Measurements from ENCODE around the gene TBL3. TPM values are rescaled to one million over a fixed set of nuclear protein-coding genes. Genes with fewer than 3 reads are reported as not detected.

TBL3 gene
- 10 to 100 TPM; 24.4 to 27.4 TPM for total RNA-seq

GRCh38 chr16:1971796-1972489 is at the start of gene TBL3:
TBL3 (plus strand) TSS chr16:1972053; CDS start chr16:1972165, 112 bp downstream.

DNA sequence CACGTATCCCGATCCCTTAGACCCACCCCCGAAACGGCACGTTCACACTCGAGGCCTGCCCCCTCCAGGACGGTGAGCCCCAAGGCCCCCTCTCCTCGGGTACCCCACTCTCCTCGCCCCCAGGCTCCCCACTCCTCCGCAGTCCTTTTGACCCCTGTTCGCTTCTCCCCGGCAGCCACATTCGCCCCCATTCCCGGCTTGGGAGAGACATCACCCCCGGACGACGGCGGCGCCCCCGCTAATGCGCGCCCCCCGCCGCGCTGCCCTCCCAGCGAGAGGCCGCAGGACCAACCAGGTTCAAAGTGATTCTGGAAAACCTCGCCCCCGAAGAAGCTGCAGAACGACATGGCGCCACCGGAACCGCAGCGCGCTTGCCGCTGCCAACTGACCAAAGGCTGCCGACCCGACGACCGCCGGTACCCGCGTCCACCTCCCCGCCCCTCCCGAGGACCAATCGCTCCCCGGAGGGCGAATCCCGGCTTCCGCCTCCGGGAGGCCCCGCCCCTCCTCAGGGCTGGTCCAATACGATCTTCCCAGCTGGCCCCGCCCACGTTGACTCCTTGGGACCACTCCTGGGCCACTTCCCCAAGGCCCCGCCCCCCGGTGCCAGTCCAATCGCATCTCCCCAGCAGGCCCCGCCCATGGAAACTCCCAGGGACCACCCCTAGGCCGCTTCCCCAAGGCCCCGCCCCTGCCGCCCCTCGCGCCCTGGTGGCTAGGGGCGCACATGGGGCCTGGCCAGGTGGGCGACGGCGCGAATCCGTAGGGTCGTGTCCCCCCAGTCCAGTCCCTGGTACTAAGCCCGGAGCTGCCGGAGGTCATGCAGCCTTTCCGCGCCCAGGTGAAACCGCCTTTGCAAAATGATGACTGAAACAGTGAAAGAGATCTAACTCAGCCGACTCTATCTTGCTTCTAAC is 28.8 kb upstream of the TBL3 start, which contains the start of gene MSRB1:
MSRB1 (minus strand) TSS at position 390 of the 917 bp plus-strand sequence; CDS start at position 347, 43 bp downstream.

DNA sequence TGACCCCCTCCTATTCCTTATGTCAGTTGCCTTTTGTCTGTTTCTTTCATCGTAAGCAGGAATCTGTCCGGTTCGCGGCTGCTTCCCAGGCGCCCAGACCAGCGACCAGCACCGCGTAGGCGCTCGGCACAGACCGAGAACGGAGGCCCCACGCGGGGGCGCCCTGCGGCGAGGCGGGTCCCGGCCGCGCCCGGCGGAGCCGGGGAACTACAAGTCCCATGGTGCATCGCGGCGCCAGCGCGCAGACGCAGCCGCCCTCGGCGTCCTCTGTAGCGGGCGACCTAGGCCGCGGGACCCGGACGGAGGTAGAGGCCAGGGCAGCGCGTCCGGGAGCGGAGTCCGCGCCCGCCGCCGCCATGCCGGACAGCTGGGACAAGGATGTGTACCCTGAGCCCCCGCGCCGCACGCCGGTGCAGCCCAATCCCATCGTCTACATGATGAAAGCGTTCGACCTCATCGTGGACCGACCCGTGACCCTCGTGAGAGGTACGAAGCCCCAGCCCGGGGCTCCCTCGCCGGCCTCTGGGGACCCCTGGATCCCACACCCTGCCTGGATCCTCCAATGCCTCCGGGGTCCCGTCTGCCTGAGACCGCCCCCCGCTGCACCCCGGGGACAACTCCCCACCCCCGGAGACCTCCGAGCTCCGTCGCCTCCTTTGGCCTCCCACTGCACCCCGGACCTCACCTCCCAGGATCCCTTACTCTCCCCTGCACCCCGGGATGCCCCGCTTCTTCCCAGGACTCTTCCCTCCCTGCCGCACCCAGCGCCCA is 12.4 kb upstream of the TBL3 start, which contains the start of gene NDUFB10:
NDUFB10 (plus strand) TSS at position 270 of the 771 bp plus-strand sequence; CDS start at position 357, 87 bp downstream.

GRCh38 chr16:1964506-1965395 is 7.1 kb upstream of the TBL3 start, which contains the start of gene RPS2:
RPS2 (minus strand) TSS chr16:1964826; CDS start chr16:1964625, 201 bp downstream.

GRCh38 chr16:1966460-1966859 is 5.4 kb upstream of the TBL3 start, which contains the start of gene RNF151:
RNF151 (plus strand) TSS chr16:1966856; CDS start chr16:1966882, 26 bp downstream.

GRCh38 chr16:1981398-1981836 is 9.6 kb downstream of the TBL3 start, which contains the start of gene NOXO1:
NOXO1 (minus strand) TSS chr16:1981469; CDS start chr16:1981179, 290 bp downstream.

GRCh38 chr16:1983544-1984346 is 11.9 kb downstream of the TBL3 start, which contains the start of gene GFER:
GFER (plus strand) TSS chr16:1984193; CDS start chr16:1984219, 26 bp downstream.

DNA sequence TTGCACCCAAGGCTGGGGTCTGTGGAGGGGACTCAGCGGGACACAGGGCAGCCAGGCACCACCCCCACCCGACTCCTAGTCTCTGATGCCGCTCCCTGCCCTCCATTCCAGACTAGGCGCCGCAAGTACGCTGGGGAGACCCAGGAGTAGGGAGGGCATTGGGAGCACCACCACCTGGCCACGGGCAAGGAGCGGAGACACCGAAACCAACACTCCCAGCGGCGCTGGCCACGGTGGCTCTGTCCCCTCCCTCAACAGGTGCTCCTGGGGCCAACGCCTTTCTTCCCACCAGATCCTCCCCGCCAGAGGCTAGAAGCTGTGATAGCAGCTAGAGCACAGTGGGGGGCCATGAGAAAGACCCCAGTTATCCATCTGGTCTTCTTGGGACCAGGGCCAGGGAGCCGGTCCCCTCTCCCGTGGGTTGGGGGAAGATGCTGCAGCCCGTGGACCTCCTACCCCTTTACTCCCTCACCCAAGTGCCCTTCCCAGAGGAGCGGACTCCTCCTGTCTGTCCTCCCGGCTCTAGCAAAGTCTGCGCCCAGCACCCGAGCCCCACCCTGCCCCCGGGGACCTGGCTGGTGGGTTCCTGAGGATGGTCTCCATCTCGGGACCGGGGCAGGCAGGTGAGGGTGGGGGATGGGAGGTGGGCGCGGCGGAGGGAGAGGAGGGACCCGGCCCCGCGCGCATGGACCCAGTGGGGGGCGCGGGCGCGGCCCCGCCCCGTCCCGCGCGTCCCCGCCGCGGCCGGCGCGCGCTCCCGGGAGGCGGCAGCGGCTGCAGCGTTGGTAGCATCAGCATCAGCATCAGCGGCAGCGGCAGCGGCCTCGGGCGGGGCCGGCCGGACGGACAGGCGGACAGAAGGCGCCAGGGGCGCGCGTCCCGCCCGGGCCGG is 17.6 kb downstream of the TBL3 start, which contains the start of gene SYNGR3:
SYNGR3 (plus strand) TSS at position 762 of the 892 bp plus-strand sequence. CDS start 133 bp downstream, outside the sequence.

DNA sequence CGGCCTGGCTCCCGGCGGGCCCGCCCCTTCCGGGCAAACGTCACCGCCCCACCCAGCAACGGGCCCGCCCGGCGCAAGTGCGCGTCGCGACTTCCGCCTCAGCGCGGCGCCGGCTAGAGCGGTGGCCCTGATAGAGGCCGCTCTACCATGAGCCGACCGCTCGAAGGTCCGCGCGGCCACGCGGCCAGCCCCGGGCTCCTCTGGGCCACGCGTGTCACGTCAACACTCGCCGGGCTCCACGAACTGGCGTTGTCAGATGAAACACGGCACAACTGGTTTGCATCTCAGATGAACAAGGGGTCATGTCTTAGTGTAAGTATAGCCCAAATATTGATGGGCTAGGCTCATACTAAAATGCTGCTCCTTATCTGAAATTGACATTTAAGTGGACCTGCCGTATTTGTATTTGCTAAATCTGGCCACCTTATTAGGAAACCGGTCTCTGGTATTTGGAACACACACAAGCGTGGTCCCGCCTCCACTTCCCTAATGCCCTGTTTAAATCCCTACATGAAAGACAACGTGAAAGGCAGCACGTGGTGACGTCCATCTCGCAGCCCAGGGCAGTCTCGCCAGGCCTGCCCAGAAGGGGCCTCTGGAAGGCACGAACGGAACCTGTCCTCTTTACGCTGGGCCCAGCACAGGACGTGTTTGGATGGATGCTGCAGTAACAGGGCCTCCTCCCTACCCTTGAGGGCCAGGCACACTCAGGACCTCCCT is 38.1 kb downstream of the TBL3 start, which contains the start of gene ZNF598:
ZNF598 (minus strand) TSS at position 31 of the 720 bp plus-strand sequence.

DNA sequence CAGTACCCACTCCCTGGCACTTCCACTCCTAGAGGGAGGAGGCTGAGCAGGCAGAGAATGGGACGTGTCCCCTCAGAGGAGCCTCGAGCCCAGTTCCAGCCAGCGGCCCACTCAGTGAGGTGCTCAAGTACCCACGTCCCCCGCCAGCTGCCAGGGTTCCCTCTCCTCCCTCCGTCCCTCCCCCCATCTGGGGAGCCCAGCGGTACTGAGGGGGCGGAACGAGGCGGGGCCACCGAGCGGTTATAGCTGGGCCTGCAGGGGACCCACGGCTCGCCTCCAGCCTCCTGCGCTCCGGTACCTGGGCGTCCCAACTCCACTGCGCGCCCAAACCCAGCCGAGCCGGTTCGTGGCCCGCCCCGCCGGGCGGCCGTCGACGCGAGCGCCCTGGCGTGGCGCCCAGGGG is 47.7 kb downstream of the TBL3 start, which contains the start of gene NPW:
NPW (plus strand) TSS at position 268 of the 403 bp plus-strand sequence.

DNA sequence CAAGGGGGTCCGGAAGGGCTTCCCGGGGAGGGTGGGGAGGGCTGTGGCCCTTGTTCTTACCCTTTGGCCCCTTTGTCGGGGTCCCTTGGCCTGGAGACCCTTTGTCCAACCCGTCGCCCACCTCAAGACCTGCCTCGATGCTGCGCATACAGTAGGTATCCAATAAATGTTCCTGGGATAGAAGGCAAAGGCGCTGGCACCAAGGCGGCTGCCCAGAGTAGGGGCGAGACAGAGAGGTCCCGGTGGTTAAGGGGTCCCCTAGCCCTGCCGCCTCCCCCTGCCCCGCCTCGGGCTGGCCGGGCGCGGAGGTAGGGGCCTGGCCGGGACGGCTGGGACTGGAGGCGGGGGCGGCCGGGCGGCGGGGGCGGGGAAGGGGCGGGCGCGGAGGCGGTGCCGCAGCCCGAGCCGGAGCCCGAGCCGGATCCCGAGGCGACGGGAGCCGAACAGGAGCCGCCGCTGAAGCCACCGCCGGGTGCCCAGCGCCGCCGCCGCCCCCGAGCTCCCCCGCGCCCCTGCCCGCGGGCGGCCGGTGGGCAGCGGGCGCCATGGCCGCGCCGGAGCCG is 54.7 kb downstream of the TBL3 start, which contains the start of gene NHERF2:
NHERF2 (plus strand) TSS at position 442 of the 563 bp plus-strand sequence; CDS start at position 546, 104 bp downstream.

Other genes with a start within 250 kb of the TBL3 start
- gene NME3, start 200.5 kb upstream of the TBL3 start, total RNA-seq: 10 to 100 TPM; 43.1 to 45.1 TPM
- 10 to 100 TPM; 26.6 to 27.4 TPM for gene EME2, start 199.2 kb upstream of the TBL3 start, total RNA-seq
- gene MRPS34, start 198.9 kb upstream of the TBL3 start, total RNA-seq: 10 to 100 TPM; 88.3 to 89.4 TPM
- 10 to 100 TPM; 53.5 to 53.7 TPM for gene SPSB3, start 189.5 kb upstream of the TBL3 start, total RNA-seq
- 10 to 100 TPM; 45.7 to 47.8 TPM for gene NUBP2, start 189.1 kb upstream of the TBL3 start, total RNA-seq
- under 1 TPM in 1 of 2 experiments, not detected in 1; 0.15 TPM for gene IGFALS, start 178.3 kb upstream of the TBL3 start, total RNA-seq
- gene HAGH, start 145.2 kb upstream of the TBL3 start, total RNA-seq: 10 to 100 TPM; 41.0 to 44.3 TPM
- gene FAHD1, start 144.8 kb upstream of the TBL3 start, total RNA-seq: 10 to 100 TPM; 11.3 to 11.5 TPM
- gene MEIOB, start 99.9 kb upstream of the TBL3 start, total RNA-seq: not detected
- gene HS3ST6, start 53.6 kb upstream of the TBL3 start, total RNA-seq: not detected
- 10 to 100 TPM; 13.7 to 13.8 TPM for gene MSRB1, start 28.9 kb upstream of the TBL3 start, total RNA-seq
- not detected for gene RPL3L, start 17.4 kb upstream of the TBL3 start, total RNA-seq
- gene NDUFB10, start 12.5 kb upstream of the TBL3 start, total RNA-seq: 100 to 1,000 TPM; 110 to 120 TPM
- 1,000 to 10,000 TPM; 3,275 to 3,410 TPM for gene RPS2, start 7.2 kb upstream of the TBL3 start, total RNA-seq
- gene RNF151, start 5.2 kb upstream of the TBL3 start, total RNA-seq: not detected
- under 1 TPM; 0.40 to 0.77 TPM for gene NOXO1, start 9.4 kb downstream of the TBL3 start, total RNA-seq
- gene GFER, start 12.1 kb downstream of the TBL3 start, total RNA-seq: 10 to 100 TPM; 26.6 to 27.3 TPM
- gene SYNGR3, start 17.9 kb downstream of the TBL3 start, total RNA-seq: 1 to 10 TPM; 2.2 to 2.8 TPM
- 10 to 100 TPM; 51.5 to 52.2 TPM for gene ZNF598, start 37.8 kb downstream of the TBL3 start, total RNA-seq
- under 1 TPM; 0.24 to 0.48 TPM for gene NPW, start 47.7 kb downstream of the TBL3 start, total RNA-seq
- gene NHERF2, start 54.8 kb downstream of the TBL3 start, total RNA-seq: 1 to 10 TPM; 2.8 to 3.2 TPM
- gene NTHL1, start 75.8 kb downstream of the TBL3 start, total RNA-seq: 10 to 100 TPM; 21.4 to 21.8 TPM
- 100 to 1,000 TPM; 106 to 109 TPM for gene TSC2, start 75.9 kb downstream of the TBL3 start, total RNA-seq
- gene PKD1, start 163.8 kb downstream of the TBL3 start, total RNA-seq: 10 to 100 TPM; 66.5 to 78.0 TPM
- under 1 TPM in 1 of 2 experiments, not detected in 1; 0.15 TPM for gene RAB26, start 176.6 kb downstream of the TBL3 start, total RNA-seq
- gene TRAF7, start 183.7 kb downstream of the TBL3 start, total RNA-seq: 10 to 100 TPM; 57.4 to 58.9 TPM
- gene CASKIN1, start 224.6 kb downstream of the TBL3 start, total RNA-seq: under 1 TPM; 0.28 to 0.39 TPM
- 10 to 100 TPM; 30.6 to 34.2 TPM for gene MLST8, start 233.4 kb downstream of the TBL3 start, total RNA-seq
- gene BRICD5, start 238.8 kb downstream of the TBL3 start, total RNA-seq: 10 to 100 TPM; 11.9 to 12.7 TPM
- 10 to 100 TPM; 17.4 to 17.5 TPM for gene PGP, start 242.8 kb downstream of the TBL3 start, total RNA-seq